ENCODE data around the gene ARFGEF2. TPM values are rescaled to one million over a fixed set of nuclear protein-coding genes. Genes with fewer than 3 reads are reported as not detected.
A peak's percentile ranks its signal among the peaks of the same experiment; 100 is the strongest.

Gene ARFGEF2
- total RNA-seq = 10 to 100 TPM; 46.2 to 73.8 (median 68.0) TPM
- long read RNA-seq, donor 1, partial matches to known transcripts = 13 of 27 reads
- long read RNA-seq, donor 1, other reads (novel, unspliced or antisense) = 14 of 27 reads
- long read RNA-seq, donor 2, partial matches to known transcripts = 5 of 9 reads
- long read RNA-seq, donor 2, other reads (novel, unspliced or antisense) = 4 of 9 reads

DNA sequence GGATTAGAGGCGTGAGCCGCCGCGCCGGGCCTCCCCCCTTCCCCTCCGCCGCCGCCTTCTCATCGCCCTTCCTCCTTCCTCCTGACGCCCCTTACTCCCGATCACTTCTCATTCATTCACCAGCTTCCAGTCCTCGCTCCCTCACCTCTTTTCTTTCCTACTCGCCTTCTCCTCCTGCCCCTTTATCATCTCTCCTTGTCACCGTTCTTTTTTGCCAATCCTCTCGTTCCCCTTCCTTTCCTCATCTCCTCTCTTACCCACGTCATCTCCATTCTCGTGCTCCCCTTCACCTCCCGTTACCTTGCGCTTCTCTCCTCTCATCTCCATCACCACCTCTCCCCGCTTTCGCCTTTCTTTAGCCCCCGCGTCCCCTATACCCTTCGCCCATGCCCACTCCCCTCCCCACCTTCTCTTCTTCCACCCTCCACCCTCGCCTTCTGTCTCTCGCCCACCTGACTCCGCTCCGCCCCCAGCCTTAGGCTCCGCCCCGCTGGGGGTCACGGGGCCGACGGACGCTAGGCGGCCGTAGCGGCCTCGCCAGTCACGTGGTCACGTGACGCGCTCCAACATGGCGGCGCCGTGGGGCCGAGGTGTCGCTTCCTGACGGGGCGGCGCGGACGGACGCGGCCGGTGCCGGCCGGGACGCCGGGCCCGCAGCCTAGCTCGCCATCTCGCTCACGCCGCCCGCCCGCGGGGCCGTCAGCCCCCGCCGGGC, at the start of gene ARFGEF2:
TSS of gene ARFGEF2 (plus strand) at position 544 of the 715 bp plus-strand sequence. CDS start 179 bp downstream, outside the sequence.
- ATAC-seq = peak; percentile 87
- H3K36me3 ChIP-seq (ENCODE audit: low read depth) = peaks cover 3% of the 10 kb centered on the region
- H3K4me3 ChIP-seq = peak within 1 kb of the TSS; percentile 88
- peak; percentile 95 to 98 (median 96) for DNase-seq
- H3K9me3 ChIP-seq = no peaks in the 10 kb centered on the region
- TF ChIP-seq, protein P1, sequence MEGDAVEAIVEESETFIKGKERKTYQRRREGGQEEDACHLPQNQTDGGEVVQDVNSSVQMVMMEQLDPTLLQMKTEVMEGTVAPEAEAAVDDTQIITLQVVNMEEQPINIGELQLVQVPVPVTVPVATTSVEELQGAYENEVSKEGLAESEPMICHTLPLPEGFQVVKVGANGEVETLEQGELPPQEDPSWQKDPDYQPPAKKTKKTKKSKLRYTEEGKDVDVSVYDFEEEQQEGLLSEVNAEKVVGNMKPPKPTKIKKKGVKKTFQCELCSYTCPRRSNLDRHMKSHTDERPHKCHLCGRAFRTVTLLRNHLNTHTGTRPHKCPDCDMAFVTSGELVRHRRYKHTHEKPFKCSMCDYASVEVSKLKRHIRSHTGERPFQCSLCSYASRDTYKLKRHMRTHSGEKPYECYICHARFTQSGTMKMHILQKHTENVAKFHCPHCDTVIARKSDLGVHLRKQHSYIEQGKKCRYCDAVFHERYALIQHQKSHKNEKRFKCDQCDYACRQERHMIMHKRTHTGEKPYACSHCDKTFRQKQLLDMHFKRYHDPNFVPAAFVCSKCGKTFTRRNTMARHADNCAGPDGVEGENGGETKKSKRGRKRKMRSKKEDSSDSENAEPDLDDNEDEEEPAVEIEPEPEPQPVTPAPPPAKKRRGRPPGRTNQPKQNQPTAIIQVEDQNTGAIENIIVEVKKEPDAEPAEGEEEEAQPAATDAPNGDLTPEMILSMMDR (IDR thresholded peaks at IDR 0.05) = peak; percentile 10
- intact Hi-C loops (cut with DNase I, micrococcal nuclease) = no loop called here
- peaks cover 40% of the 10 kb centered on the region for H3K4me1 ChIP-seq (ENCODE audit: low read depth)

DNA sequence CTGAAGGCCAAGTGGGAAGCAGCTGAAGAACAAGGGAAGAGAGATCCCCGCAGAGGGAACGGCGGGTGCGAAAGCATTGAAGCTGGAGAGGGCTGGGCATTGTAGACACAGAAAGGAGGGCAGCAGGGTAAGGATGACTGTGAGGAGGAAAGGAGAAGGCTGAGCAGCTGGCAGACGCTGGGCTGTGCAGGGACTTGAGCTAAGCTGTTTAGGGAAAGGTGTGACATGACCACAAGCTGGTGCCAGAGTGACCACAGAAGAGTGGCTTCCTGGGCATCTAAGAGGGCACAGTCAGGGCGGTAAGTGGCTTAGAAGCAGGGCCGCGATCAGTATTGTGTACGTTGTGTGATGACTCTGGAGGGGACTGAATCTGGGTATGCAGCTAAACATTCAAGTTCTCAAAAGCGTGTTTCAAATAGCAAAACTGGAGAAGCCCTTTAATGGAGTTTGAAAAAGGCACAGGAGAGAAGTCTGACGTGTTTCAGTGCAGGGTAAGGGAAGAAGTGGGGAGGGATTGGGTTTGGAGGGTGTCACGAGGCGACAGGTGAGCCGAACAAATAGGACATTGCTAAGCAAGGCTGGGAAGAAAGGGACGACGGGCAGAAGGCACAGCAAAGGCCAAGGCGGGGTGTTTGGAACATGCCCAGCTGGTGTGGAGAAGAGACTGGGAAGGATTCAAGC, 46.1 kb upstream of the ARFGEF2 start:
- ATAC-seq = no peak
- intact Hi-C loops (cut with DNase I, micrococcal nuclease) = no loop called here
- no peak overlapping the region for H3K4me3 ChIP-seq
- no peaks in the 10 kb centered on the region for H3K36me3 ChIP-seq (ENCODE audit: low read depth)
- no peaks in the 10 kb centered on the region for H3K4me1 ChIP-seq (ENCODE audit: low read depth)
- H3K9me3 ChIP-seq = no peaks in the 10 kb centered on the region
- TF ChIP-seq, protein P1 (IDR thresholded peaks at IDR 0.05) = no peak
- DNase-seq = no peak

DNA sequence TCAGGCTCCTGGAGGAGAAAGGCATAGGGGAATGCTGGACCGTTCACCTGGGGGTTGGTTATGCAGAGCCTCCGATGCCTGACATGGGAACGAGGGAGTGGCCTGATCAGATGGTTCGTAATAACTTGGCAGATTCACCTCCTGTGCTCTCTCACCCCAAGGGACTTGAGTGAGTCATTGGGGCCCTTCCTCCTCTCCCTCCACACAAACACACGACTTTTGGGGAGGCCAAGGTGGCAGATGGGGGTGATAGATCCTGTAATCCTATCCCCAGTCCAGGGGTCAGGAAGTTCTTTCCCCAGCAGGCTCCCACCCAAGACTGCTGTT, 45.6 kb upstream of the ARFGEF2 start:
- H3K36me3 ChIP-seq (ENCODE audit: low read depth) = no peaks in the 10 kb centered on the region
- DNase-seq (no peak), ATAC-seq (no peak)
- intact Hi-C loops (cut with DNase I, micrococcal nuclease) = no loop called here
- TF ChIP-seq, protein P1 (IDR thresholded peaks at IDR 0.05) = no peak
- no peak overlapping the region for H3K4me3 ChIP-seq
- H3K4me1 ChIP-seq (ENCODE audit: low read depth) = no peaks in the 10 kb centered on the region
- no peaks in the 10 kb centered on the region for H3K9me3 ChIP-seq

DNA sequence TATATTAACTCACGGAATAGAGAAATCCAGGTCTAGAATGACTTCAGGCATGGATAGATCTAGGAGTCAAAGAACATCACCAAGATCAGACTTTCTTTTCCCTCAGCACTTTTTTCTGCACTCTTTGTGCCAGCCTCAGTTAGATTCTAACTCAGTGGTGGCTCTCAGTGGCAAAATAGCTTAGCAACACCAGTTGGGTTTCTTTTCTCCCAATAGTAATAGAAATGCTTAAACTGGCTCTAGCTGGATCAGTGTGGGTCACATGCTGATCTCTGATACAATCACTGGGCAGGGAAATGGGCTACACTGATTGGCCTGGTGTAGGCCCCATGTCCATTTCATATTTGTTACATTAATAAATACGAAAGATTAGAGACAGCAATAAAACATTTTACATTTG, 44.2 kb upstream of the ARFGEF2 start:
- ATAC-seq (no peak), DNase-seq (no peak)
- Histone ChIP-seq H3K9me3 (no peaks in the 10 kb centered on the region), H3K4me3 (no peak overlapping the region), H3K4me1 (ENCODE audit: low read depth) (no peaks in the 10 kb centered on the region), H3K36me3 (ENCODE audit: low read depth) (no peaks in the 10 kb centered on the region)
- intact Hi-C loops (cut with DNase I, micrococcal nuclease) = no loop called here
- TF ChIP-seq, protein P1 (IDR thresholded peaks at IDR 0.05) = no peak

DNA sequence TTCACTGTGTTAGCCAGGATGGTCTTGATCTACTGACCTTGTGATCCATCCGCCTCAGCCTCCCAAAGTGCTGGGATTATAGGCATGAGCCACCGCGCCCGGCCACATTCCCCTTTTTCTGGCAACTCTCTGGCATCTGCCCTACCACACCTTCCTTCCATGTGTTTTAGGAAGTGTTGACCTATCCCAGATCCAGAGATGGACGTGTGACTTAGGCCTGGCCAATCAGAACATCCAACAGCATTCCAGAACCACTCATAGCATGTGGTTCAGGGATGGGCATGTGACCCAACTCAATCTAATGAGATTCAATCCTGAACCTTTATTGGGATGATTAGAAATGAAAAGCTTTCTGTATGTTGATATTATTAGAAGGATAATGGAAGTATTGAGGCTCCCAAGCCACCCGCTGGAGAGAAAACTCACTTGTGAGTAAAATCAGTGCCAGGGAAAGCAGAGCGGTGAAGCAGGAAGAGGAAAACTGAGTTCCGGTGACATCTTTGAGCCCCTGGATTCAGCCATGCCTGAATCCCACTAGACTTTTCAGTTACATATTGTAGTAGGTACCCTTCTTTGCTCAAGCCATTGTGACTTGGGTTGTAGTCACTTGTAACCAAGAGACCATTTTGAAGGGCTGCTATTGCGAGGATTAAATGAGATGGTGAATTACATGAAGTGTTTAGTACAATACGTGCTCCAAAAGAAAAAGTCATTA, 42.8 kb upstream of the ARFGEF2 start:
- intact Hi-C loops (cut with DNase I, micrococcal nuclease) = no loop called here
- H3K36me3 ChIP-seq (ENCODE audit: low read depth) = no peaks in the 10 kb centered on the region
- no peak overlapping the region for H3K4me3 ChIP-seq
- no peak for DNase-seq
- ATAC-seq = no peak
- H3K4me1 ChIP-seq (ENCODE audit: low read depth) = no peaks in the 10 kb centered on the region
- no peaks in the 10 kb centered on the region for H3K9me3 ChIP-seq
- TF ChIP-seq, protein P1 (IDR thresholded peaks at IDR 0.05) = no peak
